ENCODE results near the gene ARHGEF37. TPM values are rescaled to one million over a fixed set of nuclear protein-coding genes. Genes with fewer than 3 reads are reported as not detected.

The ARHGEF37 gene
- total RNA-seq, 1 donor from 2014 or later, result 13.5 TPM

DNA sequence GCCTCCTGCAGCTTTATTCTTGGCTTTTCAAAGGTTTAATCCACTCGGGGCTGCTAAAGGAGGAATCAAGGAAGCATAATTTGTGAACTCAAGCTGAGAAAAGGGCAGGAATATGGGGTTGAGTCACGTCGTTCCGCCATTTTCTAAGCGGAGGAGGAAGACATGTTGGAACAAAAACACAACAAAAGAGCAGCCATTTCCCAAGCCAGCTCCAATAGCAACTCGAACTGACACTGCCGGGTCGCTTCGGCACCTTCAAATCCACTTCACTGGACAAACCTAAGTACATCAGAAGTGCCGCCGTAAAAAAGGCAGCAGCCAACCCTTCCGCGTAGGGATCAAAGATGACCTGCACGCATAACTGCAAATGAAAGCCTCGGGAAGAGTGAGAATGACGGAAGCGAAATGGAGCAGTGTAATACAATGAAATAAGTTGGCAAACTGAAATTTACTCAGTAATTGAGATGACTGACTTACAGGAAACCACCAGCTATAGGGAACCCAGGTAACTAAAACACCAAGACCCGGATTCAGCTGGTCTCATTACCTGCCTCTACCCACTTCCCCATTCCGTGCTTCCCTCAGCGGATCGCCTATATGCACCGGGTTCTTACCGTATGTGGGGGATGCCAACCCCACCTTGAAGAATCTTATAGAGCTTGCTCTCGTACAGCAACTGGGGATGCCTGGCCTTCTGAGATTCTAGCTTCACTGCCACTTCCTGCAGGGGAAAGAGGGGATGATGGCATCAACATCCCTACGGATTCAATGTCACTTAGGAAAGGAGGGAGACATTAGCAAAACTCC, 31.6 kb upstream of the ARHGEF37 start:
- Histone ChIP-seq H3K36me3 (peaks cover 47% of the 10 kb centered on the region), H3K27me3 (ENCODE audit: low read depth) (no peaks in the 10 kb centered on the region), H3K9me3 (no peaks in the 10 kb centered on the region), H3K4me3 (peak overlapping the region; percentile 91), H3K27ac (peak overlapping the region; percentile 98), H3K4me1 (peaks cover 52% of the 10 kb centered on the region)
- no peak for ATAC-seq
- TF ChIP-seq, protein P1, sequence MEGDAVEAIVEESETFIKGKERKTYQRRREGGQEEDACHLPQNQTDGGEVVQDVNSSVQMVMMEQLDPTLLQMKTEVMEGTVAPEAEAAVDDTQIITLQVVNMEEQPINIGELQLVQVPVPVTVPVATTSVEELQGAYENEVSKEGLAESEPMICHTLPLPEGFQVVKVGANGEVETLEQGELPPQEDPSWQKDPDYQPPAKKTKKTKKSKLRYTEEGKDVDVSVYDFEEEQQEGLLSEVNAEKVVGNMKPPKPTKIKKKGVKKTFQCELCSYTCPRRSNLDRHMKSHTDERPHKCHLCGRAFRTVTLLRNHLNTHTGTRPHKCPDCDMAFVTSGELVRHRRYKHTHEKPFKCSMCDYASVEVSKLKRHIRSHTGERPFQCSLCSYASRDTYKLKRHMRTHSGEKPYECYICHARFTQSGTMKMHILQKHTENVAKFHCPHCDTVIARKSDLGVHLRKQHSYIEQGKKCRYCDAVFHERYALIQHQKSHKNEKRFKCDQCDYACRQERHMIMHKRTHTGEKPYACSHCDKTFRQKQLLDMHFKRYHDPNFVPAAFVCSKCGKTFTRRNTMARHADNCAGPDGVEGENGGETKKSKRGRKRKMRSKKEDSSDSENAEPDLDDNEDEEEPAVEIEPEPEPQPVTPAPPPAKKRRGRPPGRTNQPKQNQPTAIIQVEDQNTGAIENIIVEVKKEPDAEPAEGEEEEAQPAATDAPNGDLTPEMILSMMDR (IDR thresholded peaks at IDR 0.05), result no peak
- intact Hi-C loops (cut with DNase I), result no loop called here
- no peak for DNase-seq

DNA sequence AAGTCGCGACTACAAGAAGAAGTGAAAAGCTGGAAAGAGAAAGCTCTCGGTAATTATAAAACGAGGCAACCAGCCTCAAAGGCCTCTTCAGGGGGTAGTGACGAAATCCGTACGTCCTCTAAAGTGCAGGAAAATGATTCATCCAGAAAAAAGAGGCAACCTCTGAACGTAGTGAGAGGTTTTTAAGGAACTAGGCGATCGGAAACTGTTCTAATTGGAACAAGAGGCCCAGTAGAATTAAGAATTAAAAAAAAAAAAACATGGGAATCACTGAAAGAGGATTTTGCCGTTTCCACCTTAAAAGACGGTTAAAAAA, 31.1 kb upstream of the ARHGEF37 start:
- Histone ChIP-seq H3K36me3 (peaks cover 41% of the 10 kb centered on the region), H3K27ac (peak overlapping the region; percentile 98), H3K27me3 (ENCODE audit: low read depth) (no peaks in the 10 kb centered on the region), H3K4me1 (peaks cover 46% of the 10 kb centered on the region), H3K9me3 (no peaks in the 10 kb centered on the region), H3K4me3 (peak overlapping the region; percentile 91)
- TF ChIP-seq, protein P1 (IDR thresholded peaks at IDR 0.05), result no peak
- DNase-seq (no peak), ATAC-seq (peak; percentile 34 to 56)
- intact Hi-C loops (cut with DNase I), result no loop called here

DNA sequence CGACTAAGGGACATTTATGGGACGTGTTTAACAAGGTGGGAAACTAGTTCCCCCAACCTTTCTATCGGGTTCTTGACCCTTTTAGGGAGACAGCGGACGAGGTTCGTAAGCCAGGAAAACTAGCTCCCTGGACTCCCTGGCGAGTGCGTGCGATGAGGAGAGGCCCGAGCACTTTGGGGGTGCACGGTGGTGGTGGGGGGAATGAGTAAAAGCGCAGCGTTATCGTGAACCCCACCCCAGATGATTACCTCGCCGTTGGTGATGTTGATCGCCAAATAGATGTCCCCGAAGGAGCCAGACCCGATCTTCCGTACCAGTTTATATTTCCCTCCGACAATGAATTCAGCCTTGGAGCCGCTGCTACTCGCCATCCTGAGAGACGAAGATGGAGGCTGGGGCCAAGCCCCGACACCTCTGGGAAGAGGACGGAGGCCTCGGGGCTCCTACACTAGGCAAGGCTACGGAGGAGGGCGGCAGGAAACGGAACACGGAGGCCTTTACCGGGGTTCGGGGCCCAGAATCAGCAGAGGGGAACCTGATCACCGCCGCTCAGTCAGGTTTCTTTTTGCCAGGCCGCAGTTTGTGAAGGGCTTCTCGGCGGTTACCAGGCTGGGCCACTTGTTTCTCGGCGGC, 30.6 kb upstream of the ARHGEF37 start:
- ATAC-seq, result peak; percentile 18 to 37
- no peaks in the 10 kb centered on the region for H3K27me3 ChIP-seq (ENCODE audit: low read depth)
- peak overlapping the region; percentile 98 for H3K27ac ChIP-seq
- no peaks in the 10 kb centered on the region for H3K9me3 ChIP-seq
- DNase-seq, result no peak
- TF ChIP-seq, protein P1 (IDR thresholded peaks at IDR 0.05), result no peak
- peak overlapping the region; percentile 91 for H3K4me3 ChIP-seq
- H3K4me1 ChIP-seq, result peaks cover 41% of the 10 kb centered on the region
- peaks cover 36% of the 10 kb centered on the region for H3K36me3 ChIP-seq
- intact Hi-C loops (cut with DNase I), result no loop called here

DNA sequence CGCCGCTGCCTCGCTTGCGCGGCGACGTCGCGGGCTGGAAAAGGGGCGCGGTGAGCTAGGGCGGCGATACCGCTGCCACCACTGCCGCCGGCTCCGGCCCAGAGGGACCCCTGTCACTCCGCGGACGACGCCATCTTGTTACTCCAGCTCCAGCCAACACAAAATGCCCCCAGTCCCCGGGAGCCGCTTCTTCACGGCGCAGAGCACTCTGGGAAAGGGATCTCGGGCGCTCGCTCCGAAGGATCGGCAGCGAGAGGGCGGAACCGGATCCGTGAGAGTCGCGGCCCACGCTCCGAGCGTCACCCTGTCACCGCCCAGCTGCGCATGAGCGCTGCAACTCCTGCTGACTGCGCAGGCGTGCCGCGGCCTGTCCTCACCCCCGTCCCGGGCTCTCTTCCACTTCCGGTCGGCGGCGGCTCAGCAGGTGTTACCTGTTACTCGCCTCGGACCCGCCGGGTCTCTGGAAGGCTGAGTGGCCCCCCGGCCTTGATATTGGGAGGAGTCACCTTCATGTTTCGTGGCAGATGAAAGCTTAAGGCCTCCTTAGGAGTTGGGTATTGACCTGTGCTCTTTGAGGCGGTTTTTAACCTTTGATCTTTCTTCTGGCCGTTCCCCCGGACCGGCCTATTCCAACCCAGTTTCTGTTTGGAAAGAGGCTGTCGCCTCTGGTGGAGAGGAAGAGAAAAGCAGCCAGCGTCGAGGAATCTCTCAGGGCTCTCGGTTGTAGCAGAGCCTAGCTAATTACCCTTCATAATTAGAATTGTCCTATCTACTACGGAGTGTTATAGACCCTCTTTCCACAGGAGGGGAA, 29.9 kb upstream of the ARHGEF37 start, which contains the start of gene CSNK1A1:
CSNK1A1 (minus strand) TSS at position 213 of the 811 bp plus-strand sequence. CDS start 475 bp downstream, outside the sequence.
- TF ChIP-seq, protein P1 (IDR thresholded peaks at IDR 0.05), result peak; percentile 83
- Histone ChIP-seq H3K36me3 (peaks cover 29% of the 10 kb centered on the region), H3K4me3 (peak within 1 kb of the TSS; percentile 91), H3K4me1 (peaks cover 34% of the 10 kb centered on the region), H3K27ac (peak within 1 kb of the TSS; percentile 98), H3K27me3 (ENCODE audit: low read depth) (no peaks in the 10 kb centered on the region), H3K9me3 (no peaks in the 10 kb centered on the region)
- DNase-seq (peak; percentile 99), ATAC-seq (peak; percentile 97 to 98)
- intact Hi-C loops (cut with DNase I), result no loop called here

DNA sequence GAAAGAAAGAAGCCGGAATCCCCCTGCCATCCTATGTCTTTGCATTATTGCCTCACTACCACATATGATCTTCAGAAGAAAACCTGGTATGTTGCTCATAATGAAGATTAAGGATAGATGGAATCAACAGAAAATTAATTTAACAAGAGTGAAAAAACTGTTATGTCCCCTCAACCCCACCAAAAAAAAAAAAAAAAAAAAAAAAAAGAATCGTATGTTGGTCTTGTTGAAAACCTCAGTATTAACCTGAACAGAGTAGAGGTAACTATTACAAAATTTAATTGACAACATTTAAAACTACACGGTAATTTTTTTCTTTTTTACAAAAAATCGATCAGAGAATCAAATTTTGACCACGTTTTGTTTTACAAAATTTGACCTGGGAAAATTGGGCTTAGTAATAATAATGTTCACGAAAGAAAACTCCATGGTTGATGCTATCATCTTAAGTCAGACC, 29.2 kb upstream of the ARHGEF37 start:
- intact Hi-C loops (cut with DNase I), result no loop called here
- Histone ChIP-seq H3K4me1 (peaks cover 28% of the 10 kb centered on the region), H3K4me3 (peak overlapping the region; percentile 91), H3K36me3 (peaks cover 24% of the 10 kb centered on the region), H3K9me3 (no peaks in the 10 kb centered on the region), H3K27me3 (ENCODE audit: low read depth) (no peaks in the 10 kb centered on the region), H3K27ac (peak overlapping the region; percentile 98)
- no peak for DNase-seq
- ATAC-seq, result no peak
- TF ChIP-seq, protein P1 (IDR thresholded peaks at IDR 0.05), result no peak

All from lower lobe of right lung (tissue), 2 donors.